PC-3 (cell line): ENCODE data around the gene AASDHPPT.

ENCODE experiments used
- EZH2 ChIP-seq: fragments of 300-600 bp; sonication (generic); IDR thresholded peaks from one replicate; pipeline ENCODE4 v1.6.1; 2017; ENCODE audit warnings: antibody characterized with exemption, mild to moderate bottlenecking, low read length; ENCODE audit not compliant: unreplicated experiment
- EZH2phosphoT487 ChIP-seq: fragments of 300-600 bp; sonication (generic); IDR thresholded peaks from 2 replicates; pipeline ENCODE4 v1.6.1; 2018; ENCODE audit warnings: mild to moderate bottlenecking, antibody characterized with exemption, low read length, borderline replicate concordance
- TF ChIP-seq, protein P1 (sequence below): fragments of 300-600 bp; sonication (generic); conservative IDR thresholded peaks from 2 replicates; pipeline ENCODE4 v1.5.1; 2017; ENCODE audit warnings: antibody characterized with exemption, low read depth, mild to moderate bottlenecking, low read length

DNA sequence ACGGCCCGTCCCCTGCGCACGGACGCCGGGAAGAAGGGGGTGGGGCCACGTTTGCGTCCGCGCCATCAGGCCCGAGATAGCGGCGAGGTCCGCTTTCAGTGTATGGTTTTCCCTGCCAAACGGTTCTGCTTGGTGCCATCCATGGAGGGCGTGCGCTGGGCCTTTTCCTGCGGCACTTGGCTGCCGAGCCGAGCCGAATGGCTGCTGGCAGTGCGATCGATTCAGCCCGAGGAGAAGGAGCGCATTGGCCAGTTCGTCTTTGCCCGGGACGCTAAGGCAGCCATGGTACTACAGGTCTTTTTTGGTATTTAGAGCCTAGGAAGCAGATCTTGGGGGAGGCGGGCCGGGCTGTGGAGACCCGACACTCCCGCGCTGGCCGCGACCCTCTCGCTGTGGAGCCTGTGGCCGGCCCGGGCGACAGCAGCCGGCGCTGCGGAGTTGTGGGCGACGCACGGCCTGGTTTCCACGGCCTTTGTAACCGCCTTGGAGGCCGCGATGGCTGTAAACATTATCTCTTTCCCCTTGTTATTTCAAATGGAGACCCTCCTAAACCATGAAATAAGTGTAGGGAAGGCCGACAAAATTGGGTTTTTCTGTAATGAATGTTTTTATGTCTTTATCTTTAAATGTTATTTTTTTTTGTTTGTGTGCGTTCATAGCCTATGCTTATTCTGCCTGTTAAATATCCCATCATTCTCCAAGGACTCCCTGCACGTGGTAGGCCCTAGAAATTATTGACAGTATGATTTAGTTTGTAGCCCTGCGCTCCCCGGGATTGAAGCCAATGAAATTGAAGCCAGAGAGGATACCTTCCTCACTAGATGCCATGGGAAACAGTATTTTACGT is at the start of gene AASDHPPT:
- TF ChIP-seq EZH2 = no peak
- TF ChIP-seq, protein P1, sequence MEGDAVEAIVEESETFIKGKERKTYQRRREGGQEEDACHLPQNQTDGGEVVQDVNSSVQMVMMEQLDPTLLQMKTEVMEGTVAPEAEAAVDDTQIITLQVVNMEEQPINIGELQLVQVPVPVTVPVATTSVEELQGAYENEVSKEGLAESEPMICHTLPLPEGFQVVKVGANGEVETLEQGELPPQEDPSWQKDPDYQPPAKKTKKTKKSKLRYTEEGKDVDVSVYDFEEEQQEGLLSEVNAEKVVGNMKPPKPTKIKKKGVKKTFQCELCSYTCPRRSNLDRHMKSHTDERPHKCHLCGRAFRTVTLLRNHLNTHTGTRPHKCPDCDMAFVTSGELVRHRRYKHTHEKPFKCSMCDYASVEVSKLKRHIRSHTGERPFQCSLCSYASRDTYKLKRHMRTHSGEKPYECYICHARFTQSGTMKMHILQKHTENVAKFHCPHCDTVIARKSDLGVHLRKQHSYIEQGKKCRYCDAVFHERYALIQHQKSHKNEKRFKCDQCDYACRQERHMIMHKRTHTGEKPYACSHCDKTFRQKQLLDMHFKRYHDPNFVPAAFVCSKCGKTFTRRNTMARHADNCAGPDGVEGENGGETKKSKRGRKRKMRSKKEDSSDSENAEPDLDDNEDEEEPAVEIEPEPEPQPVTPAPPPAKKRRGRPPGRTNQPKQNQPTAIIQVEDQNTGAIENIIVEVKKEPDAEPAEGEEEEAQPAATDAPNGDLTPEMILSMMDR = no peak
- no peak for TF ChIP-seq EZH2phosphoT487
